ENCODE data around the gene SESN2.
A peak's percentile ranks its signal among the peaks of the same experiment; 100 is the strongest.
"Not testable (repeated sequence)": the region's sequence is repeated elsewhere in the genome, so short reads cannot be mapped to it uniquely, and the experiment has no call there.

SESN2 gene

DNA sequence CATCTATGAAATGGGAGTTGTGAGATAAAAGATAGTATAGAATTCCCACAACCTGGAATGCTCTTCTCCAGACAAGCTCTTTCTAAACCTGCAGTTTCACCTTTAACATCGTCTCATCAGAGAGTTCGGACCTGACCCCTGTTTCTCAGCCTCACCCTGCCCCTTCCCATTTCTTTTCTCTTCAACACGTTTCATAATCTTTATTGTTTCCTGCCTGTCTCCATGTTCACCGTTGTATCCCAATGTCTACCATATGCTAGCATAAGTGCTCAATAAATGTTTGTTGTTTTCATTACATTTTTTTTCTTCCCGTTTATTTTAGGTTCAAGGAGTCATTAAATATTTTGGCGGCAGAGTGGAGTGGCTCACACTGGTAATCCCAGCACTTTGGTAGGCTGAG lies 32.4 kb downstream of the SESN2 start:
- no peak for DNase-seq

DNA sequence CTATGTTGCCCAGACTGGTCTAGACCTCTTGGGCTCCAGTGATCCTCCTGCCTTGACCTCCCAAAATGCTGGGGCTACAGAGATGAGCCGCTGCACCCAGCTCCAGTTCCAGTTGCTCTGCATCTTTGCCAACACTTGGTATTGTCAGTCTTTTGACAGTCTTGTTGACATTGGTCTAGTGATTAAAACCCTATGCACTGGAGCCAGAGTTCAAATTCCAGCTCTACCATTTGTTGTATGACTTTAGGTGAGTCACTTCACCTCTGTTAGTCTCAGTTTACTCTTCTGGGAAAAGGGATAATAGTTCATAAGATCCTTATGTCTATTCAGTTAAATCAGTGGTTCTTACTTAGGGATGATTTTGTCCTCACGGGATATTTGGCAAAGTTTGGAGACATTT lies 36.6 kb downstream of the SESN2 start:
- no peak for DNase-seq

DNA sequence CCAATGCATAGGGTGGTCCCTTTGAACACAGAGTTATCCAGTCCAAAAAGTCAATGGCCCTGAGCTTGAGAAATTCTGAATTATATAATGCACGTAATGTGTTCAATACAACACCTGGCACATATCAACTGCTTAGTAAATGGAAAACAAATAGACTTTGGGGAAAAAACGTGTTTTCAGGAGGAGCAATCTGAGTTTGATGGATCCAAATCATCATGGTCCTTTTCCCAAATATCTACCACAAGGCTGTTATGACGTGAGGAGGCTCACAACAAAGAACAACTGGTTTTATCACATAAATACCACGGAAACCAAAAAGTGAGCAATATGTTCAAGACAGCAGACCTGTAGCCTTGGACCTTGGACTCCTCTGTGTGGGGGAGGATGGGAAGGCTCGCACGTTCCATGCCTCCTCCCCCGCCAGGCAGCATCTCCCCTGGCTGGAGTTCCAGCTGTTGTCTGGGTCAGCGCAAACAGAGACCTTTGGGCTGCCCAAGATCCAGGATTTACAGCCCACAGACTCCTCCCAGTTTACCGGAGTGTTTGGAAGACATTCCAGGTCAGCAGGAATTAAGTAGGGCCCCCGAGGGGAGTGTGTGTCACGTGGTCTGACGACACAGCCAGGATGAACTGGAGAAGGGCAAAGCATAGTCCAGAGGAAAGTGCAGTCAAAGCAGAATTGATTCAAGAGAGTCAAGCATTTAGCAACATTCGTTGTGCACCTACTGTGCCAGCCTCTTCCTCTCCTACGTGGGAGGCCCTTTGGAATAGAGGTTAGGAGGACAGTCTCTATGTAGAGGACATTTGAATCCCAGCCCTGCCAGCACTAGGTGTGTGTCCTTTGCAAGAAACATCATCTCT lies 37.3 kb downstream of the SESN2 start:
- no peak for DNase-seq

DNA sequence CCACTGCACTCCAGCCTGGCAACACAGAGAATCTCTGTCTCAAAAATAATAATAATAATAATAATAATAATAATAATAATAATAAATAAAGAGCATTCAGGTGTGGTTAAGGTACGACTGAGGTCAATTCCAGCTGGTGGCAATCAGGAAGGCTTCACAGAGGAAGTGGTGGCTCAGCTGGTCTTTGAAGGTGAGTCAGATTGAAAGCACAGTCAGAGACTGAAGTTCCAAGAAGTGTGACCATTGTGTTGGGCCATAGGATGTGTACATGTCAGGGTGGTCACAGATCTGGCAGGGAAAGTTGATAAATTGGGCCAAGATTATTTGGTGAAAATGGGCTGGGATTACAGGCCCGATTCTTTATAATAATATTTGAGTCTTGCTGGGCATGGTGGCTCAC lies 38.5 kb downstream of the SESN2 start:
- no peak for DNase-seq

DNA sequence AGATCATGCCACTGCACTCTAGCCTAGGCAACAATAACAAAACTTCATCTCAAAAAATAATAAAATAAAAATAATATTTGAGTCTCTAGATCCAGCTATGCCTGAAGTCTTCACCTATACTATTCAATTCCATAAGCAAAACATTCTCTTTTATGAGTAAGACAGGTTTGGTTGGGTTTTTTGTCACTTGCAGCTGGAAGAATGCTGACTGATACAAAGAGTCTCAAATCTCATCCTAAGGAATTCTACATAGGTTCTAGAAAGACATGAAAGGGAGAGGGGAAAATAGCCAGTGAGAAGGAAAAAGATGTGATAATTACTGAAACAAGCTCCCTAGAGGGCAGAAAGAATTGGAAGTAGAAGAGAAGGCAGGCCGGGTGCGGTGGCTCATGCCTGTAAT lies 39.1 kb downstream of the SESN2 start:
- no peak for DNase-seq

DNA sequence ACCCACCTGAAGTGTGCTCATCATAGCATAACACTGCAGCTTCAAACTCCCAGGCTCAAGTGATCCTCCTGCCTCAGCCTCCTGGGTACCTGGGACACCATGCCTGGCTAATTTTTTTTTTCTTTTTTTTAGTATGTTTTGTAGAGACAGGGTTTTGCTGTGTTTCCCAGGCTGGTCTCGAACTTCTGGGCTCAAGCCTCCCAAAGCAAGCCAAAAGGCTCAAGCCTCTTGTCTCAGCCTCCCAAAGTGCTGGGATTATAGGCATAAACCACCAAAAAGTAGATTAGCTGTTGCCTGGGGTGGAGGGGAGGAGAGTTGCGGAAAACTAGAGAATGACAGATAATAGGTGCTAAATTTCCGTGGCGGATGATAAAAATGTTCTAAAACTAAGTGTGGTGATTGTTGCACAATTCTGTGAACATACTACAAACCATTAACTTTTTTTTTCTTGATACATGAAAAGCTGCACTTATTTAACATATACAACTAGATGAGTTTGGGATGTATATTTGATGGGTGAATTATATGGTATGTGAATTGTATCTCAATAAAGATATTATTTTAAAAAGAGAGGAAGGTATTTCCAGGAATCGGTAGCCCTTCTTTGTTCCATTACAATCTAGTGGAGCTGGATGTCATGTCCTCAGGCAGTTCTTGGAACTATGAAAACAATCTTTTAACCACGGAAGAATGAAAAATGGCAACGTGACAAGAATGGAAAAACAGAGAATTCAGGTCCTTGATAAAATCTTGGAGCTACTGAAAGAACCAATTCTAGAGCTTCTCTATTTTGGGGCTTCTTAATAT lies 42.3 kb downstream of the SESN2 start:
- DNase-seq, result no peak

DNA sequence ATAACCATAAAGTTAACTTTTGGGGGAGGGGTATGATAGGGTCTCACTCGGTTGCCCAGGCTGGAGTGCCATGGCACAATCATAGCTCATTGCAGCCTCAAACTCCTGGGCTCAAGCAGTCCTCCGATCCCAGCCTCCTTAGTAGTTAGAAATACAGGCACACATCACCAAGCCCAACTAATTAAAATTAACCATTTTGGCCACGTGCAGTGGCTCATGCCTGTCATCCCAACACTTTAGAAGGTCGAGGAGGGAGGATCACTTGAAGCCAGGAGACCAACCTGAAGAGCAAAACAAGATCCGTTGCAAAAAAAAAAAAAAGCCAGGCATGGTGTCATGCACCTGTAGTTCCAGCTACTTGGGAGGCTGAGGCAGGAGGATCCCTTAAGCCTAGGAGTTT lies 42.9 kb downstream of the SESN2 start:
- no peak for DNase-seq

DNA sequence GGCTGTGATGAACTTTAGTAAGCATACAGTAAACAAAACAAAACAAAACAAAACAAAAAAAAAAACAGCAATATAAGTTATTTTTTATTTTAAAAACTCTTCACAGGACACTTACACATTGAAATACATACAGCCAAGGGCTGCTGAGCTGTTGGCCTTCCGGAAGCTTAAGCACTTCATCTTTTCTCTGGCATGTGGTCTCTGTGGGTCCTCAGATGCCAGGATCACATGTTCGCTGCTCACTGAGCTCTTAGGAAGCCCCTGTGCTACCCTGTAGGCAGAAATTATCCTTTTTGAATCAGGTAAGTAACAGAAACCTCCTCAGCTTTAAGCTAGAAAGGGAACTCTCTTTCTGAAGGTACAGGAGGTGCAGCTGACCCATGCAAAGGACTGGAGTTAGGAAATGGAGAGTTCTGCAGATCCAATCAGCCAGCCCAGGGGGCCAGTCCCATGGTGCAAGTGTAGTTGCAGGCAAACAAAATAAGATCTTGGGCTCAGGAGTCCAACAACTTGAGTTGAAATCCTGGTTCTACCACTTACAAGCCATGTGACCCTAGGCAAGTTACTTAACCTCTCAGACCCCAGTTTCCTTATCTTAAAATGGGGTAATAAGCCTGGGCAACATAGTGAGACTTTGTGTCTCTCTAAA lies 47.1 kb downstream of the SESN2 start:
- no peak for DNase-seq

DNA sequence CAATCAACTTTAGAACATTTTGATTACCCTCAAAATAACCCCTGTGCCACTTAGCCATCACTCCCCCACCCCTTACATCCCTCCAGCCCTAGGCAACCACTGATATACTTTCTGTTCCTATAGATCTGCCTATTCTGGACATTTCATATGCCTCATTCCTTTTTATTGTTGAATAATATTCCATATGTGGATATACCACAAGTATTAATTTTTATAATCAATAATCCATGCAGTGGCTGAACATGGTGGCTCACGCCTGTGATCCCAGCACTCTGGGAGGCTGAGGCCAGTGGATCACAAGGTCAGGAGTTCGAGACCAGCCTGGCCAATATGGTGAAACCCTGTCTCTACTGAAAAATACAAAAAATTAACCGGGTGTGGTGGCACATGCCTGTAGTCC lies 49.4 kb downstream of the SESN2 start:
- no peak for DNase-seq

DNA sequence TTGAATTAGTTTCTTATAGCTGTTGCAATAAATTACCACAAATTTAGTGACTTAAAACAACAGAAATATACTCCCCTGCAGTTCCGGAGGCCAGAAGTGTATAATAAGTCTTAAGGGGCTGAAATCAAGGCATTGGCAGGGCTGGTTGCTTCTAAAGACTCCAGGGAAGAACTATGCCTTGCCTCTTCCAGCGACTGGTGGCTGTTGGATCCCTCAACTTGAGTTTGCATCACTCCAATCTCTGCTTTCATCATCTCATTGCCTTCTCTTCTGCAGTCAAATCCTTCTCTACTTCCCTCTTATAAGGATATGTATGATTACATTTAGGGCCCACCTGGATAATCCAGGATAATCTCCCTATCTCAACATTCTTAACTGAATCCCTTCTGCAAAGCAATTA lies 50.4 kb downstream of the SESN2 start:
- DNase-seq, result no peak

DNA sequence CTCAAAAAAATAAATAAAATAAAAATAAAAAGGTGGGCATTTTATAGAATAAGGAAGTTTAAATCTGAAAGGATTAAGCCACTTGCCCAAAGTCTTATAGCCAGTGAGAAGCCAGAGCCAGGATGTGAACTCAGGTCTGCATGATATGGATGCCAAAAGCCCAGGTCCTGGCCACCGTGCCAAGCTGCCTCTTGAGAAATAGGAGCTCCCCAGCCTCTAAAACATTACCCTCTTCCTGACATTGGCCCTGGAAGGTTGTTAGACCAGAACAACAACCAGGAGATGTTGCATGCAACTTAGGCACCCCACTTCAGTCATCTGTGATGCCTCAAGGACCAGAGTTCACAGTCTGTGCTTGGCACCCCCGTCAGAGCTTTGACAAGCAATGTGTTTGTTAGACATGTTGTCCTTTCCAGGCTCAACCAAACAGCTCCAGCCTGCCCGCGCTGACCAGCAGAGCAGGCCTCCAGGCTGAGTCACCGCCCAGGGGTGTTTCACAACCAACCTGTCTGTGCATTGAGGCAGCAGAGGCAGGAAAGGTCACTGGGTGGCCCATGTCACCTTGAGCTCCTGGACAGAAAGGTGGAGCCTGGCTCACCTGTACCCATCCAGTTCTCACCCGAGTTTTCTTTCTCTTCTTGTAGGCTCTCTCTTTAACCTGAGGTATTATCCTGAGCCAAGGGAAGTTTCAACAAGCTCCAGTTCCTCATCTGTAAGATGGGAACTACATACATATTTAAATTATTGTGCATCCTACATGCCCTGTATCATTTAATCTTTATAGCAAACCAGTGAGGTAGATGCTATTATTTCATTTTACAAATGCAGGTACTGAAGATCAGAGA lies 54.6 kb downstream of the SESN2 start:
- no peak for DNase-seq

DNA sequence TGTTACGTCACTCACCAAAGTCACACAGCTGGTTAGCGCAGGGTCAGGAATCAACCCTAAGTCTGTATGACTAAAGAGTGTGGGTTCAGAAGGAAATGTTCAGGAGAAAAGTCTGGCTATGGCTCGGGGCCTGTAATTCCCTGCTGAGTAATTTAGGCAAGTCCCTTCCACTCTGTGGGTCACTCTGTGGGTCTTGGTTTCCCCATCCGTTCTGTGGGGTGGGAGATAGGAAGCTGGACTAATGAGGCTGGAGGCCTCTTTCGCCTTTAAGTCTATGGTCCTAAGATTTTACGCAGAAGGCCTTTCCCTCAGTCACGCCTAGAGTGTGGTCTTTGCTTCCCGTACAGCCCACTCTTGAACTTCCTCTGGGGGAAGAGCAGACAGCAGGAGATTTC lies 55.2 kb downstream of the SESN2 start:
- no peak for DNase-seq

DNA sequence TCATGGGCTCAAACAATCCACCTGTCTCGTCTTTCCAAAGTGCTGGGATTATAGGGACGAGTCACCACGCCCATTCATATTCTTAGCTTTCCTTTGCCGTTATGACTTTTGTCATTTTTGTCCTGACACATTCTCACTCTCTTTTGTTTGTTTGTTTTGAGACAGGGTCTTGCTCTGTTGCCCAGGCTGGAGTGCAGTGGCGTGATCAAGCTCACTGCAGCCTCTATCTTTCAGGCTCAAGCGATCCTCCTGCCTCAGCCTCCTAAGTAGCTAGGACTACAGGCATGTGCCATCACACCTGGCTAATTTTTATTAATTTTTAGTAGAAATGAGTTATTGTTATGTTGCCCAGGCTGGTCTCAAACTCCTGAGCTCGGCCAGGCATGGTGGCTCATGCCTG lies 57.7 kb downstream of the SESN2 start:
- DNase-seq, result no peak

DNA sequence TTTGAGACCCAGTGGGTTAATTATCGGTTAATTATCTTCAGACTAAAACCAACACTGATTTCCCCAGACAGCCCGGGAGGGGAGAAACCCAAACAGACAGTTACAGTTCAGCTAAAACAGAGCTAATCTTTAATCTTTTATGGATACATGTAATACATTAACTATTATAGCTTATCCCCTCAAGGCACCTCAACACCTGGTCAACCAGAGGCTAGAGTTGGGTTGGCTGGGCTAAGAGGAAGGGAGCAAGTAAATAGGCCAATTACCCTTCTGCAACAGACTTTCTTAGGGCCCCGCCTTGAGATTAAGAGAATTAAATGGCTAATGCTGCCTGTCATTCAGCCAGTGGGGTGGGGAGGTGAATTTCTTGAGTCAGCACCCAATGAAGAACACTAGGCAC lies 62.9 kb downstream of the SESN2 start:
- peak; percentile 29 for DNase-seq

DNA sequence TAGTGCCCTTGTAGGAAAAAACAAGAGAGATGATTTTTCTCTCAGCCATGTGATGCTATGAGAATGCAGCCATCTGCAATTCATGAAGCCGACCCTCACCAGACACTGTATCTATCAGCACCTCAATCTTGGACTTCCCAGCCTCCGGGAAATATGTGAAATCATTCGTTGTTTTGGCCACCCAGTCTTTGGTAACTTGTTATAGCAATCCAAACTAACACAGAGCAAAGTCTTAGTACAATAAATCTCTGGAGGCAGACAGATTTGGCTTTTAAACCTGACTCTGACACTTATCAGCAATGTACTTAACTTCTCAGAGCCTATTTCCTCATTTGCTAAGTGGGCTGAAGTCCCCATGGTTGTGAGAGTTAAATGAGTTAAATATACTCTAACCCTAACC lies 64.4 kb downstream of the SESN2 start:
- DNase-seq, result no peak

DNA sequence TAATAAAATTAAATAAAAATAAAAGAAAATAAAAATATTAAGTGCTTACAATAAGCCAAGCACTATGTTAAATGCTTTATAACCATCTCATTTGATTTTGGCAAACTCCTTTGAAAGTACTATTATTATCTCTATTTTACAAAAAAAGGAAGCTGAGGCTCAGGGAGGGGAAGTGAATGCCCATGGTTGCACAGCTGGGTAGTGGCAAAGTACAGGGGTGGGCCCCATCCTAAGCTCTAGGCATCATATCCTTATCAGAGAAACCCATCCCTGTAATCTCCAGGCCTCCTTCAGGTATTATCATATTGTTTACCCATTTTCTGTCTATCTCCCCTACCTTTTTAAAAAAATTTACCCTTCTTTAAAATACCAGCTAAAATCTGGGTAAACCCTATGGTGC lies 67.2 kb downstream of the SESN2 start:
- no peak for DNase-seq

DNA sequence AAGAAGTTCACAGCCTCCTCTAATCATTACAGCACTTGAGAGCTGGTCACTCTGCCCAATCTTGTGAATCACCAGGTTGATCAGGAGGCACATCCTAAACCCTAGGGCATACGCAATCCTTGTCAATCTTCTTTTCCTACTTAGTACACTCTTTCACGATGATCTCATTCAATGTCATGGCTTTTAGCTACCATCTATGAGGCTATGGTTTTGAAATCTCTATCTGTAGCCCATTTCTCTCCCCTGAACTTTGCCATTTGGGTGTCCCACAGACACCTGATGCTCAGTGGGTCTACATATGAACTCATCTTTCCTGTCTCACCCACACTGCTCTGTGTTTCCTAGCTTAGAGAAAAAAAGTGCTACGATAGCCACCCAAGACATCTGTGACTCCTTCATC lies 67.7 kb downstream of the SESN2 start:
- DNase-seq, result no peak

DNA sequence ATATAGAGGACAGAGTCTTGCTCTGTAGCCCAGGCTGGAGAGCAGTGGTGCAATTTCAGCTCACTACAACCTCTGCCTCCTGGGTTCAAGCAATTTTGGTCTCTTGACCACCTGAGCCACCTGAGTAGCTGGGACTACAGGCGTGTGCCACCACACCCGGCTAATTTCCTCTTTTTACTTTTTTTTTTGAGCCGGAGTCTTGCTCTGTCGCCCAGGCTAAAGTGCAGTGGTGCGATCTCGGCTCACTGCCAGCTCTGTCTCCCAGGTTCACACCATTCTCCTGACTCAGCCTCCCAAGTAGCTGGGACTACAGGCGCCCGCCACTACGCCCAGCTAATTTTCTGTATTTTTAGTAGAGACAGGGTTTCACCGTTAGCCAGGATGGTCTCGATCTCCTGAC lies 68.1 kb downstream of the SESN2 start:
- DNase-seq, result not testable (repeated sequence)

DNA sequence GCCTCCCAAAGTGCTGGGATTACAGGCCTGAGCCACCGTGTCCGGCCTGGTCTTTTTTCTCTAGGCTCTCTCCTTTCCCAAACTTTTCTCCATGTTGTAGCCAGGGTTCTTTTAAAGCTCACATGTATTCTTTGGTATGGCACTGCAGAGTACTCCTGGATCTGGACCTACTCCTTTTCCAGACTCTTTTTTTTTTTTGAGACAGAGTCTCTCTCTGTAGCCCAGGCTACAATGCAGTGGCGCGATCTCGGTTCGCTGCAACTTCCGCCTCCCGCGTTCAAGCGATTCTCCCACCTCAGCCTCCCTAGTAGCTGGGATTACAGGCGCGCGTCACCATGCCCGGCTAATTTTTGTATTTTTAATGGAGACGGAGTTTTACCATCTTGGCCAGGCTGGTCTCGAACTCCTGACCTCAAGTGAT lies 68.9 kb downstream of the SESN2 start:
- DNase-seq, result no peak

DNA sequence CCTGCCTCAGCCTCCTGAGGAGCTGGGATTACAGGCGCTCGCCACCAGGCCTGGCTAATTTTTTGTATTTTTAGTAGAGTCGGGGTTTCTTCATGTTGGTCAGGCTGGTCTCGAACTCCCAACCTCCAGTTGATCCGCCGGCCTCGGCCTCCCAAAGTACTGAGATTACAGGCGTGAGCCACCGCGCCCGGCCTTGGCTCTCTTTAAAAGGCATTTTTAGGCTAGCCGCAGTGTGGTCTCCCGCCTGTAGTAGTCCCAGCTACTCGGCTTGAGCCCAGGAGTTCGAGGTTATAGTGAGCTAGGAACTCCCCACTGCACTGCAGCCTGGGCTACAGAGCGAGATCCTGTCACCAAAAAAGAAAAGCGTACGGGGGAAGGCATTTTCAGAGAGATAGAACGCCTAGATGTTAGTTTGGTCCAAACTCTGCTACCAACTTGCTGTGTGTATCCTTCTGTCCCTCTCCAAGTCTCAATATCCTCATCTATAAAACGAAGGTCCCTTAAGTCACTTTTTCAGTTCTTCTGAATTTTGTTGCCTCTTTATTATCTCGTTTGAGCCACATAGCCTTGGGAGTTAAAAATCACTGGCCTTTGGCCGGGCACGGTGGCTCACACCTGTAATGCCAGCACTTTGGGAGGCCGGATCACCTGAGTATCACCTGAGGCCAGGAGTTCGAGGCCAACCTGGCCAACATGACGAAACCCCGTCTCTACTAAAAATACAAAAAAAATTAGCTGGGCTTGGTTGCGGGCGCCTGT lies 70.3 kb downstream of the SESN2 start:
- no peak for DNase-seq

Measured in NCI-H1105 treated with DMSO at 0.1 percent for 48 hours (cell line).